Hippocampal formation (tissue), 2 donors: ENCODE results near the gene ARNT2.

Source experiments
- DNase-seq, 2 donors: peaks; one replicate each; lab custom pipeline; 2025; lab: John Stamatoyannopoulos, UW

ARNT2 gene

GRCh38 chr15:80594091-80594889, 190.1 kb downstream of the ARNT2 start:
- no peak for DNase-seq

DNA sequence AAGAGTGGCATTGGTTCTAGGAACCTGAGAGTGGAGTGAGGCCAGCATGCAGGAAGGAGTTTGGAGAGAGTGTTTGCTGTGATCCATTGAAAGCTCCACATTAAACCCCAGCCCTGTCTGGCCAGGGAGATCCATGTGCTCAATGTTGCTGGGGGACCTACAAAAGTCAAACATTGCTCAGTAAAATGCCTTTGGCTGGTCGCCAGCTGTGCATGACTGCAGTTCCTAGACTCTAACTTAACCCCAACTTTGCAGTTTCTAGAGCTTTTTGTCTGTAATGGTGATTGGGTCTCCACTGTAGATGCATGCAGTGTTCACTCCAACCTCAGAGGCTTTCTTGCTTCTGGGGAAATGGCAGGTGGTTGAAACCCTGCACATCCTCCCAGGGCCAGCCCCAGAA, 191.2 kb downstream of the ARNT2 start:
- DNase-seq, result no peak

DNA sequence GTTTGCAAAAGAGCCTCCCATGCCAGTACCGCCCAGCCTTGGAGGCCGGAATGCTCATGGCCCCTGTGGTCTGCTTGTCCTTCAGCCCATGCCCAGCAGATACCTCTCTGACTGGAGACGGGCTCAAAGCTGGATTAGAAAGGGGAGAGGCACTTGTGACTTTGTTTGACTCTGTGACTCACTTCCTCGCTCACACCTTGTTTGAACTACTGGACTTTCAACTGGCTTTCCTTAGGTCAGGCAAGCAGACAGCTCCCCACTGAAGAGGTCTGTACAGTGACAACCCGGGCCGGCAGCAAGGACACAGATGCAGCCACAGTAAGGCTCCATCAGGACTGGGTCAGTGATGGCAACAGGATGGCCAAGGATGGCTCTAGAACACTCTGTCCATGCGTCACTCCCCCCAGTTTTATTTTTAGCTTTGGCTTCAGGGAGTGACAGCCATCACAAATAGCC, 192.4 kb downstream of the ARNT2 start:
- no peak for DNase-seq

DNA sequence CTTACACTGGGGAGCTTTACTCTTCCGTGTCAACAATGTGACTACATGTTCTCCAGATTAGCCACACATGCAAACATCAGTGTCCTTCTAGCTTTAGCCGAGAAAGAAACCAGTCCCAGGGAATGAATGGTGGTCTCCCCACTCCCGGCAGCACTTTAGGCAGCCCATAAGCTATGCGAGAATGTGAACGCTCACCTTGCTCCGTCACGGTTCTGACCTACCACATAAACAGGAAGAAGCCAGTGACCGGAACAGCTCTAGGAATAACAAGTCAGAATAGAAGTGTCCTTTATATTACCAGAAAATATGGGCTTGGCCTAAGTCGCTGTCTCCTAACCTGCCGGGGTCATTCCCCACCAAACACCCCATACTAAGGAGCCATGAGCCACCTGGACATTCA, 192.9 kb downstream of the ARNT2 start:
- DNase-seq, result no peak

DNA sequence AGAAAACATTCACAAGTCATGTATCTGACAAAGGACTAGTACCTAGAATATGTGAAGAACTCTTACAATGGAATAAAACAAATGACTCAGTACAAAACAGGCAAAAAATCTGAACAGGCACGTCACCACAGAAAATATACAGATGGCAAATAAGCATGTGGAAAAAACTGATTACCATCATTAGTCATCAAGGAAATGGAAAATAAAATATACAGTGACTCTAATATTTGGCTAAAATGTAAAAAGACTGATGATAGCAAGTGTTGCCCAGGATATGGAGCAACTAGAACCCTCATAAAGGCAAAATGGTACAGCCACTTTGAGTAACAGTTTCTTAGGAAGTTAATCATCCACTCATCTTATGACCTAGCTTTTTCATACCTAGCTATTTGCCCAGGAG, 195.2 kb downstream of the ARNT2 start:
- no peak for DNase-seq

DNA sequence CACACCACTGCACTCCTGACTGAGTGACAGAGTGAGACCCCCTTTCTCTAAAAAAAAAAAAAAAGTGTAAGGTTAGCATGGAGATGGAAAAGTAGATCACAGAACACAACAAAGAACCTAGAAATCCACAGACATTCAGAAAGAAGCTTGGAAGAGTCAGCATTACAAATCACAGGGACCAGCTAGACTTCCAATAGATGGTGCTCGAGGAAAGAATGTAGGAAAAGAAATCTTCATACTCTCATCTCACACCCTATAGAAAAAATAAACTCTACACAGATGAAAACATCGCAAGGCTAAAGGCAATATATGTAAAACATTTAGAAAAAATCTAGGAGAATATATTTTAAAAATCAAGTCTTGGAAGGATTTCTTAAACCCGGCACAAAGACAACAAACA, 196.4 kb downstream of the ARNT2 start:
- DNase-seq, result no peak

DNA sequence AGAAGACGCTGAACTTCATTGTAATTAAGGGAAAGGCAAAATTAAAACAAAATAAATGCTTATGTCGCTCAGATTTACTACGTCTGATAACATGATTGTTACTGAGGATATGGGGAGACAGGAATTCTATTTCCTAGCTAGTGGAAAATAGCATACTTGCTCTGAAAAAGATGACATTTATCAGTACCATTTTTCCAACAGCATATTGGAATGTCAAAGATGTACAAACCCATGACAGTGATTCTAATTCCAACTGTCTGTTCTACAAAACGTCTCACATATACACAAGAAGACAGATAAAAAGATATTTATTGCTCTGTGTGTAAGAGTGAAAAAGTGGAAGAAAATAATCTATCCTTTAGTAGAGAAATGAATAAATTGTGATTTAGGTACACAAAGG, 197.1 kb downstream of the ARNT2 start:
- DNase-seq, result no peak

DNA sequence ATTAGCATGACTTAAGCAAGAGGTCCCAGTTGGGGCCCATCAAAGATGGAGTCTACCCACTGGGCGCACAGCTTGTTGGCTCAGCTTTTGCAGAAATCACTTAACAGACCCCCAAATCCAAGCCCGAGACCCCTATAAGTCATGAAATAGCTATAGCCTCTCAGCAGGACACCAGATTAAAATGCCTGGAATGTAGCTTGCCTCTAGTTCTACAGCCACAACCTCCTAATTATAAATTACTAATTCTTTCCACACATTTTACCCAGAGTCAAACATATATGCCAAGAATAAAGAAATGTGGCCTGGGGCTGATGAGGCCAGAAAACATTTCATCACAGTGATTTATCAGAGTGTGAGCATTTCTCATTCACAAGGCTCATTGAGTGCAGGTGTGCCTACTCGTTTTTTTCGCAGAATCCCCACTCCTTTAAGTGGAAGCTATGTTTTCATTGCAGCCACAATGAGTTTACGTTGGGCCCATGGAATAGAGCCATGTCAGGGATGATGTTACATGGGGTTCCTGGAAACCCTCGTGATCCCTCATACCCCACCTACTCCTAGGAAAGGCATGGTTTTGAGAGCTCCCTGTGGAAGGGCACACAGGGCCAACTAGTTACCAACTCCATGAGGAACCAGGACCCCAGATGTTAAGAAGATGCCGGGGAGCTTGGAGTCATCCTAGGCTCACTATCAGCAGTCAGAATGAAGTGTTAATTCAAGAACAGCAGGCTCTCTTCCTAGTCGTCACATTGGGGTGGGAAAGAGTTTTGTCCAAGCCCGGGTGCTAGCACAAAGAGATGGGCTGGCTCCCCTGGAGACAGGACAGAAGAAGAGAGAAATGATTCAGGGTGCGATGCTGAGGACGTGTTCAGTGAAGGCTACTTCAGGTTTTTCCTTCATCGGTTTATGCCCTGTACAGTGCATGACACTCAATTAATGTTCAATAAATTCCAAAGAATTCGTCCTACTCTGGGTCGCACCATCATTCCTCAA, 200.7 kb downstream of the ARNT2 start:
- DNase-seq, result no peak

DNA sequence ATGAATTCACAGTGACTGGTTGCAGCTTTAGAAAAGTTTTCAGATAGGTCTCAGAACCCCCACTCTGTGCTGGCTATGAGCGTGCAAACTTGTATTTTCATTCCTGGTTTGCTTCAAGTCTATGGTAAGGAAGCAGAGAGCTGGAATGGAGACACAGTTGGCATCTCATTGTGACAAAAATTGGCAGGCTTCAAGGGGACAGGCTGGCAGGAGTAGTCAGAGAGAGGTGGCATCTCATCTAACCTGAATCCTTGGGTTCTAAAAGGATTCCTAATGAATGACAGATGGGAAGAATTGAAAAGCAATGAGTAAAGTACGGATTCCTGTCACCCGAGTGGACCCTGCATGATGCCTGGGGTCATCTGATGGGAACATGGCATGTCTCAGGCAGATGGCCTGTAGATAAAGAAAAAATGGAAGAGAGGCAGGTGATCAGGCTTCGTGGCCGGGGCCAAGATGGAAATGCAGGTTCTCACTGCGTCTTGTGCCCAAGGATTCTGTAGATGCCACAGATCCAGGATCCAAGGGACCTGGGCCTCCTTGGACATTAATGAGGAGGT, 201.5 kb downstream of the ARNT2 start:
- no peak for DNase-seq

- DNase-seq, result no peak
Measured at GRCh38 chr15:80606511-80607071, 202.4 kb downstream of the ARNT2 start.

- no peak for DNase-seq
Measured at GRCh38 chr15:80607287-80607980, 203.3 kb downstream of the ARNT2 start.

GRCh38 chr15:80608688-80609087, 204.5 kb downstream of the ARNT2 start:
- no peak for DNase-seq

DNA sequence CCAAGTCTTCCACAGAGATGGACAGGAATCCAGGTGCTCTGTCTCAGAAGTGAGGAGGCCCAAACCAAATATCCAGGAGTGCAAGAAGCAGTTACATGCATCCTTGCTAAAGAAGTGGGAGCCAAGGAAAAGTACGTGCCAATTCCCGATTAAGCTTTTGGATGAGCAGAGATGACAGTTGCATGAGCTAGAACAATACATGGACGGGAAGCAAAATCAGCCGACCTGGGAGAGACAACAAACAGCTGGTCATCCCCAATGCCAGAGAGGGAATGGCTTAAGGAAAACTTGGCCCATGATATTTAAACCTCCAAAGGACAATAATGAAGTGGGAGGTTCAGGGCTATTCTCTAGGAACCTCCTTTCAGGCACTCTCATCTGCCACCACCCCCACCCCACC, 204.9 kb downstream of the ARNT2 start:
- no peak for DNase-seq

- DNase-seq, result no peak
Measured at GRCh38 chr15:80609512-80609946, 205.3 kb downstream of the ARNT2 start.

- DNase-seq, result no peak
Measured at GRCh38 chr15:80611543-80612080, 207.4 kb downstream of the ARNT2 start.

DNA sequence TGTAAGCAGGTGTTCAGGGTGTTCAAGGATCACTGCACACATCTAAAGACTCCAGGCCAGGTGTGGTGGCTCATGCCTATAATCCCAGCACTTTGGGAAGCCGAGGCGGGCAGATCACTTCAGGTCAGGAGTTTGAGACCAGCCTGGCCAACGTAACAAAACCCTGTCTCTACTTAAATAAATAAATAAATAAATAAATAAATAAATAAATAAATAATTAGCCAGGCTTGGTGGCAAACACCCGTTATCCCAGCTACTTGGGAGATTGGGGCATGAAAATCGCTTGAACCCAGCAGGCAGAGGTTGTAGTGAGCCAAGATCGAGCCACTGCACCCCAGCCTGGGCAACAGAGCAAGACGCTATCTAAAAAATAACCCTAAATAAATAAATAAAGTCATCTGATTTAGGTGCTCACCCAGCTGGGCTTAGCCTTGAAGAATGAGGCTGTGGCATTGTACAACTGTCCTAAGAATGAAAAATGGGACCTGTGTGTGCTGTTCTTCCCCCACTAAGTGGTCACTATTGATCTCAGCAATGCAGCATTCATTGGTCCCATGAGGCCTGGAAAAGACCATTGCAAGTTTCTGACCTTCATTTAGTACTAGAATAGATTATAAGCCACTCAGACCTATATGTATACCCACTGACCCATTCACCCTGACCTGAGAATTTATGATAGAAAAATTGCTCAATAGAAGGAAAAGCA, 208.1 kb downstream of the ARNT2 start:
- DNase-seq, result no peak

DNA sequence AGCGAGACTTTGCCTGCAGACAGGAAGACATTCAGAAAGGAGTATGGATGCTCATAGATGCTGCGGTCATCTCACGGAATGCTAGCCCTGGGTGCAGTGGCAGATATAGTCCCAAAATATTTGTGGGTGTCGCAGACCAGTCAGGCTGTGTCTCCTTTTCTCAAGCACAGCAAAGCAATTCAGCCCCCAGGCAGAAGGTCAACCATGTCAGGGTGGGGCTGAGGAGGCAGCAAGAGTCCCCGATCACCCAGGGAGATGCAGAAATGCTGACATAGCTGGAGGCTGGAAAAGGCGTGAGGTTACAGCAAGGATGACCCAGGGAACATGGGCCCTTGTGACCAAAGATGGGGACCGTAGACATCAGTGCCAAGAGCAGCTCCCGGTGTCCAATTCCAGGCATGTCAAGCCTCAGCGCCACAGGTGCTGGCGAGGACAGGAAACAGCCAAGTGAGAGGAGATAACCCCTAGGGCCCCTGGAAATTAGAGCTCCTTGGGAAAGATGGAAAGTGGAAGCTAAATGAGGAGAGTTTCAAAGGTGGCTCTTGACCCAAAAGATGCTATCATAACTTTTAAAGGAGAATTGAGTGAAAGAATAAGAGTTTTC, 209.7 kb downstream of the ARNT2 start:
- no peak for DNase-seq

DNA sequence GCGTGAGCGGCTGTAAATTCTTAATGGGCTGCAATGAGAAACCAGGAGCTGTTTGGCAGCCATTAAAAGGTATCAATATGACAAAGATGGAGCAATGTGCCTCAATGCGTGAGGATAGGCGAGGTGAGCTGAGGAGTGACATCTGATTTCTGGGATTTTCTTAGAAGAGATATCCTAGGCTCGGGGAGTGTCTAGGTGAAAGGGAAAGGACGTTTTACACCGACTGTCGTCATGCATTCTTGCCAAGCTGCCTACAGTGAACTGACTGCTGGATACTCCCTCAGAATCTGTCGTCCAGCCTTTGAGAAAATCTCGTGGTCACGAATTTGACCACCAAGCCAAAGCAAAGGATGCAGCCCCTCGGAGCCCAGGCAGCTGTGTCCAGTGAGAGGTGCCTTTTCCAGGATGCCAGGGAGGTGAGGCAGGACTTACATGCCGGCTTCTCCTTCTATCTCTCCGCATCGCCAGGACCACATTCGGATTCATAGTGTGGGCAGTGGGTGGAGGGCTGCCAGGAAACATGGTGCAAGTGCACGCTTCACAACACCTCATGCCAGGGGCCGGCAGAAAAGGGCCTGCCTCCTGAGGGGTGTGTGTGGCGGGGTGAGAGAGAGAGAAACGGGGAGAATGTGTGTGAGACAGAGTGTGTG, 210.7 kb downstream of the ARNT2 start:
- DNase-seq, result no peak

GRCh38 chr15:80615361-80615736, 211.2 kb downstream of the ARNT2 start:
- no peak for DNase-seq
